ENCODE data around the gene H2AZ2.
A peak's percentile ranks its signal among the peaks of the same experiment; 100 is the strongest.

Gene H2AZ2

GRCh38 chr7:44891791-44892190 is 43.9 kb upstream of the H2AZ2 start:
- no peak overlapping the region for H2AFZ ChIP-seq (ENCODE audit: low read depth)
- H3K36me3 ChIP-seq (ENCODE audit: insufficient read depth), result no peaks in the 10 kb centered on the region
- no peak overlapping the region for H3K4me2 ChIP-seq
- no peaks in the 10 kb centered on the region for H3K27me3 ChIP-seq (ENCODE audit: insufficient read depth, low read depth)
- no peaks in the 10 kb centered on the region for H3K79me2 ChIP-seq (ENCODE audit: insufficient read depth, low read depth)
- peaks cover 5% of the 10 kb centered on the region for H3K4me1 ChIP-seq (ENCODE audit: low read depth, poor library complexity, severe bottlenecking)
- H4K20me1 ChIP-seq (ENCODE audit: insufficient read depth), result no peaks in the 10 kb centered on the region
- no peak overlapping the region for H3K9ac ChIP-seq
- no peak overlapping the region for H3K27ac ChIP-seq
- H3K4me3 ChIP-seq (IDR thresholded peaks at IDR 0.05; ENCODE audit: insufficient read depth, low read depth, low read length), result no peak overlapping the region
- no peak for TF ChIP-seq CTCF (conservative IDR thresholded peaks at IDR 0.05; ENCODE audit: low read depth, low read length)

GRCh38 chr7:44891372-44891771 is 43.5 kb upstream of the H2AZ2 start:
- Histone ChIP-seq H3K4me2 (no peak overlapping the region), H3K36me3 (ENCODE audit: insufficient read depth) (no peaks in the 10 kb centered on the region), H3K27me3 (ENCODE audit: insufficient read depth, low read depth) (no peaks in the 10 kb centered on the region), H2AFZ (ENCODE audit: low read depth) (no peak overlapping the region), H3K9ac (no peak overlapping the region), H4K20me1 (ENCODE audit: insufficient read depth) (no peaks in the 10 kb centered on the region), H3K79me2 (ENCODE audit: insufficient read depth, low read depth) (no peaks in the 10 kb centered on the region), H3K4me1 (ENCODE audit: low read depth, poor library complexity, severe bottlenecking) (peaks cover 10% of the 10 kb centered on the region), H3K4me3 (IDR thresholded peaks at IDR 0.05; ENCODE audit: insufficient read depth, low read depth, low read length) (no peak overlapping the region), H3K27ac (no peak overlapping the region)
- TF ChIP-seq CTCF (conservative IDR thresholded peaks at IDR 0.05; ENCODE audit: low read depth, low read length), result no peak

- Histone ChIP-seq H3K4me1 (ENCODE audit: low read depth, poor library complexity, severe bottlenecking) (peaks cover 15% of the 10 kb centered on the region), H2AFZ (ENCODE audit: low read depth) (no peak overlapping the region), H3K4me3 (IDR thresholded peaks at IDR 0.05; ENCODE audit: insufficient read depth, low read depth, low read length) (no peak overlapping the region), H3K9ac (no peak overlapping the region), H3K4me2 (no peak overlapping the region), H4K20me1 (ENCODE audit: insufficient read depth) (no peaks in the 10 kb centered on the region), H3K27me3 (ENCODE audit: insufficient read depth, low read depth) (no peaks in the 10 kb centered on the region), H3K27ac (no peak overlapping the region), H3K36me3 (ENCODE audit: insufficient read depth) (no peaks in the 10 kb centered on the region), H3K79me2 (ENCODE audit: insufficient read depth, low read depth) (peaks cover 6% of the 10 kb centered on the region)
- TF ChIP-seq CTCF (conservative IDR thresholded peaks at IDR 0.05; ENCODE audit: low read depth, low read length), result no peak
These were observed 41.3 kb upstream of the H2AZ2 start for GRCh38 chr7:44889086-44889781.

- Histone ChIP-seq H3K4me1 (ENCODE audit: low read depth, poor library complexity, severe bottlenecking) (peaks cover 34% of the 10 kb centered on the region), H3K36me3 (ENCODE audit: insufficient read depth) (no peaks in the 10 kb centered on the region), H3K9ac (no peak overlapping the region), H3K79me2 (ENCODE audit: insufficient read depth, low read depth) (peaks cover 25% of the 10 kb centered on the region), H3K27me3 (ENCODE audit: insufficient read depth, low read depth) (no peaks in the 10 kb centered on the region), H3K27ac (no peak overlapping the region), H3K4me2 (peak overlapping the region; percentile 89; the same call in 1 of the 2 replicates), H2AFZ (ENCODE audit: low read depth) (no peak overlapping the region), H4K20me1 (ENCODE audit: insufficient read depth) (no peaks in the 10 kb centered on the region), H3K4me3 (IDR thresholded peaks at IDR 0.05; ENCODE audit: insufficient read depth, low read depth, low read length) (no peak overlapping the region)
- TF ChIP-seq CTCF (conservative IDR thresholded peaks at IDR 0.05; ENCODE audit: low read depth, low read length), result no peak
These were observed 39.4 kb upstream of the H2AZ2 start for GRCh38 chr7:44887293-44887692.

Data from KMS-11 (cell line).